ENCODE measurements around the gene SORCS1. TPM values are rescaled to one million over a fixed set of nuclear protein-coding genes. Genes with fewer than 3 reads are reported as not detected.

Gene SORCS1
- total RNA-seq, 4 donors from 2014 or later: 1.2 to 11.8 (median 6.2) TPM

DNA sequence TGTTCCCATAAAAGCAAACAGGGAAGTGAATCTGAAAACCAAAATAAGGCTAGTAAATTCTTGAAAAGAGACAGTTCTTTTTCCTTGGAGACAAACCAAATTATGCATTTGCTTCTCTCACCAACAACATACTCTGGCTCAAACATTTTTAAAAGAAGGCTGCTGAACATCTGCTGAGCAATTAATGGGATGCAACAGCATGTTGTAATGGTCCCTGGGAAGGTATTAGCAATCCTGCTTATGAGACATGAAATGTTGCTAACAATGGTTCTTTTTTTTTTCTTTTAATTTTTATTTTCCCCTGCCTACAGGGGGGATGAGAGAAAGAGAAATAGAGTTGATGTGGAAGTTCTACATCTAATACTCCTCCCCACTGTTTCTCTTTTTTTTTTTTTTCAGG lies 572.1 kb downstream of the SORCS1 start:
- Histone ChIP-seq H3K27ac (no peak overlapping the region), H3K4me3 (replicated peaks in 1 of 3) (no peak overlapping the region), H3K9me3 (no peaks in the 10 kb centered on the region), H3K4me1 (no peaks in the 10 kb centered on the region), H3K36me3 (no peaks in the 10 kb centered on the region), H3K27me3 (no peaks in the 10 kb centered on the region)
- intact Hi-C loops (cut with DNase I): no loop called here
- no peak for DNase-seq
- no peak for TF ChIP-seq POLR2A (IDR thresholded peaks at IDR 0.05)
- TF ChIP-seq, protein P1, sequence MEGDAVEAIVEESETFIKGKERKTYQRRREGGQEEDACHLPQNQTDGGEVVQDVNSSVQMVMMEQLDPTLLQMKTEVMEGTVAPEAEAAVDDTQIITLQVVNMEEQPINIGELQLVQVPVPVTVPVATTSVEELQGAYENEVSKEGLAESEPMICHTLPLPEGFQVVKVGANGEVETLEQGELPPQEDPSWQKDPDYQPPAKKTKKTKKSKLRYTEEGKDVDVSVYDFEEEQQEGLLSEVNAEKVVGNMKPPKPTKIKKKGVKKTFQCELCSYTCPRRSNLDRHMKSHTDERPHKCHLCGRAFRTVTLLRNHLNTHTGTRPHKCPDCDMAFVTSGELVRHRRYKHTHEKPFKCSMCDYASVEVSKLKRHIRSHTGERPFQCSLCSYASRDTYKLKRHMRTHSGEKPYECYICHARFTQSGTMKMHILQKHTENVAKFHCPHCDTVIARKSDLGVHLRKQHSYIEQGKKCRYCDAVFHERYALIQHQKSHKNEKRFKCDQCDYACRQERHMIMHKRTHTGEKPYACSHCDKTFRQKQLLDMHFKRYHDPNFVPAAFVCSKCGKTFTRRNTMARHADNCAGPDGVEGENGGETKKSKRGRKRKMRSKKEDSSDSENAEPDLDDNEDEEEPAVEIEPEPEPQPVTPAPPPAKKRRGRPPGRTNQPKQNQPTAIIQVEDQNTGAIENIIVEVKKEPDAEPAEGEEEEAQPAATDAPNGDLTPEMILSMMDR (IDR thresholded peaks at IDR 0.05): no peak

DNA sequence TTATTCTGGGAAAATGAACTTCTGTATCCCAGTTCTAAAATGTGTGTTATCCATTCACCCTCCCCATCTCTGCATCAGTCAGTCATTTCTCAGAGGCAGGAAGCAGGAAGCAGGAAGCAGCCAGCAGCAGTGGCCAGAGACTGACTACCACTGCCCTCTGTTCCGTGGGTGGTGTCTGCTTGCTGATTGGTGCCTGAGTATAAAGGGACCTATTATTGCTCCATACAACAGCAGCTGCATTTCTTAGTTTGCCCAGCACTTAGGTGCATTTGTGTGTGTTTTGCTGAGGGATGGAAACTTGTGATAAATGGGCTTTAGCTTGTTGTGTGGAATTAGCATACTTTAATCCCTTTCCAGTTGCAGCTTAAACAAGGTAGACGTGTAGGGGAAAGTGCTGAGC lies 582.2 kb downstream of the SORCS1 start:
- H3K4me3 ChIP-seq (replicated peaks in 1 of 3): no peak overlapping the region
- H3K27me3 ChIP-seq: no peaks in the 10 kb centered on the region
- H3K4me1 ChIP-seq: no peaks in the 10 kb centered on the region
- WGBS, 2 donors: 71 to 74% methylated on average over 2 of the region's 2 CpGs
- no peak overlapping the region for H3K27ac ChIP-seq
- no peaks in the 10 kb centered on the region for H3K9me3 ChIP-seq
- DNase-seq: no peak
- TF ChIP-seq POLR2A (IDR thresholded peaks at IDR 0.05): no peak
- TF ChIP-seq, protein P1 (IDR thresholded peaks at IDR 0.05): no peak
- intact Hi-C loops (cut with DNase I): no loop called here
- no peaks in the 10 kb centered on the region for H3K36me3 ChIP-seq

DNA sequence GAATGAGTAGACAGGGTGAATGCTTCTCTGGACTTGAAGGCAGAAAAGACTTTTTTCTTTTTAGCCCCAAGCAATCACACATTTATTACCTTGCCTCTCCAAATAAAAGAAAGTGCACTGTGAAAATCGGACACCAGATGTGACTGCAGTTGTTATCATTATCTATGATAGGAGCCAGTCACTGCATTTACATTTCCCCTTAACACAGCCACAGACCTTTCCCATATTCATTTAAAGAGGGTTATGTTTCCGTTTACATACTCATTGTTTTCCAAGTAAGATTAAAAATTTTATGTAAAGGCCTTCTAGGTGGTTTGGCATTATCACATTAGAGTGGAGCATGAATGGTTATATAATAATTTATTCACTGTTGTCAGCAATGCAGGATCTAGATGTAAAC lies 586.8 kb downstream of the SORCS1 start:
- DNase-seq: no peak
- intact Hi-C loops (cut with DNase I): no loop called here
- H3K9me3 ChIP-seq: no peaks in the 10 kb centered on the region
- TF ChIP-seq, protein P1 (IDR thresholded peaks at IDR 0.05): no peak
- TF ChIP-seq POLR2A (IDR thresholded peaks at IDR 0.05): no peak
- no peaks in the 10 kb centered on the region for H3K36me3 ChIP-seq
- 75 to 85% methylated on average over 2 of the region's 2 CpGs for WGBS, 2 donors
- H3K27me3 ChIP-seq: no peaks in the 10 kb centered on the region
- no peak overlapping the region for H3K4me3 ChIP-seq (replicated peaks in 1 of 3)
- no peak overlapping the region for H3K27ac ChIP-seq
- no peaks in the 10 kb centered on the region for H3K4me1 ChIP-seq

DNA sequence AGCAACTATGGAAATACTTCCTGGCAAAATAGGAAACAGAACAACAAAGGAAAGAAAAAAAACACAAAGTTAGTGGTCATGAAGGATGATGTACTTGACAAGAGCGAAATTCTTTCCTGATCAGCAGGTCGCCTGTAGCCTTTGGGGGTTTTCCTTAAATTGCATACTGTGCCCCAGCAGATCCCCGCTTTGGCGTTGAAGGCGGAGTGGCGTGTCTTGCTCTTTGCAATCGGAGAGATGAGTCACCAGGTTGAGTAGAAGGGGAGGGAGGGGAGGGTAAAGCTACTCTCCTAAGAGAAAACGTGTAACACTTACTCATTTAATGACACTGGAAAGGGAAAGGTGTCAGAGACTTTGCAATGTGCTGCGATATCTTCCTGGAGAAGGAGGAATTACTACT lies 587.2 kb downstream of the SORCS1 start:
- Histone ChIP-seq H3K36me3 (no peaks in the 10 kb centered on the region), H3K4me3 (replicated peaks in 1 of 3) (no peak overlapping the region), H3K27ac (no peak overlapping the region), H3K27me3 (no peaks in the 10 kb centered on the region), H3K4me1 (no peaks in the 10 kb centered on the region), H3K9me3 (no peaks in the 10 kb centered on the region)
- 80 to 84% methylated on average over 9 of the region's 9 CpGs for WGBS, 2 donors
- DNase-seq: no peak
- intact Hi-C loops (cut with DNase I): no loop called here
- TF ChIP-seq, protein P1 (IDR thresholded peaks at IDR 0.05): no peak
- no peak for TF ChIP-seq POLR2A (IDR thresholded peaks at IDR 0.05)

DNA sequence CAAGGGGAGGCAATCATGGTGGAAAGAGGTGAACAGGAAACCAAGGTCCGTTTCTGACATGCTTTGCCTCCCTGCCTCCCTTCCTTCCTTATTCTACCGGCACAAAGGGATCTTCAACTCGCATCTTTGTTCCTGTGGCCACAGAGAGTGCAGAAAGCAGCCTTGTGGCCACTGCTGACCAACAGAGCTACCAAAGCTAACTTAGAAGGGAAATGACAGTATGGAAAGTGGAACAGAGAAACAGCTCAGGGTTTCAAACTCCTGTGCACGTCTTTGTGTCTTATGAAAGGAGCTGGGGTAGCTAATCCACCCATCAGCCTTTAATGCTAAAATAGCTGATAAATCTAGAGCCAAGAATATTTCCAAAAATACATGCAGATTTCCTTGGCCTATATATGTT lies 588.0 kb downstream of the SORCS1 start:
- no peaks in the 10 kb centered on the region for H3K36me3 ChIP-seq
- no peaks in the 10 kb centered on the region for H3K9me3 ChIP-seq
- intact Hi-C loops (cut with DNase I): no loop called here
- no peak overlapping the region for H3K27ac ChIP-seq
- TF ChIP-seq POLR2A (IDR thresholded peaks at IDR 0.05): no peak
- TF ChIP-seq, protein P1 (IDR thresholded peaks at IDR 0.05): no peak
- H3K27me3 ChIP-seq: no peaks in the 10 kb centered on the region
- H3K4me3 ChIP-seq (replicated peaks in 1 of 3): no peak overlapping the region
- 84 to 88% methylated on average over 4 of the region's 4 CpGs for WGBS, 2 donors
- no peaks in the 10 kb centered on the region for H3K4me1 ChIP-seq
- no peak for DNase-seq

Data from thyroid gland (tissue), 4 donors.